ENCODE data around the gene LCN1.

Gene LCN1

GRCh38 chr9:135565636-135566035 is 44.4 kb downstream of the LCN1 start:
- DNase-seq (ENCODE audit: low read depth in 2 of 3, low spot score in 1 of 3): no peak

DNA sequence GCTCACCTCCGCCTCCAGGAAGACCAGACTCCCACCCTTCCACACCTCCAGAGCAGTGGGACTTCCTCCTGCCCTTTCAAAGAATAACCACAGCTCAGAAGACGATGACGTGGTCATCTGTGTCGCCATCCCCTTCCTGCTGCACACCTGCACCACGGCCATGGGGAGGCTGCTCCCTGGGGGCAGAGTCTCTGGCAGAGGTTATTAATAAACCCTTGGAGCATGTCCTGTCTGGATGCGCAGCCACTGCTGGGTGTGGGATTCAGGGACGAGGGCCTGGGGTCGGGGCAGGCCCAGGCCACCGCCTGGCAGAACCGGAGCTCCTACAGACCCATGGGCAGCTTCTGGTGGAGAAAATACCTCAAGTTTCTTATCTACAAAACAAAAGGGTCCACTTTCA is 45.3 kb downstream of the LCN1 start:
- DNase-seq (ENCODE audit: low read depth in 2 of 3, low spot score in 1 of 3): no peak

DNA sequence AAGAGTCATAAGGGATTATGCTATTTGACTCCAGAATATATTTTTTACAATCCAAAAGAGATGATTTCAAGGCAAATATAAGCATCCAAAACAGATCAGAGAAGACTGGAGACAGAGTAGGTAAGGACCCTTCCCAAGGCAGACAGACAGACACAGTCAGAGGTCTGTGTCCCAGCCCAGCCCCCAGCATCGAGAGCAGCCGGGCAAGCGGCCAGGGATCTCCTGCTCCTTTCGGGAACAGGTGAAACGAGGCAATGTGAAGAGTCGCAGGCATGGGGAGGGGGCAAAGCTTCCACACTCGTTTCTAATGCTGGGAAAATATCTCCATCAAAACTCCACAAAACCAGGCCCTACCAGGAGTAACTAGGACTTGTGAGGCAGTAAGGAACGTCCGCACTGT is 46.1 kb downstream of the LCN1 start:
- DNase-seq (ENCODE audit: low read depth in 2 of 3, low spot score in 1 of 3): no peak

- DNase-seq (ENCODE audit: low read depth in 2 of 3, low spot score in 1 of 3): no peak
Observed at GRCh38 chr9:135568026-135568425, 46.8 kb downstream of the LCN1 start.

GRCh38 chr9:135570456-135570855 is 49.2 kb downstream of the LCN1 start:
- no peak for DNase-seq (ENCODE audit: low read depth in 2 of 3, low spot score in 1 of 3)

- DNase-seq (ENCODE audit: low read depth in 2 of 3, low spot score in 1 of 3): no peak
Observed at GRCh38 chr9:135572233-135572632, 51.0 kb downstream of the LCN1 start.

DNA sequence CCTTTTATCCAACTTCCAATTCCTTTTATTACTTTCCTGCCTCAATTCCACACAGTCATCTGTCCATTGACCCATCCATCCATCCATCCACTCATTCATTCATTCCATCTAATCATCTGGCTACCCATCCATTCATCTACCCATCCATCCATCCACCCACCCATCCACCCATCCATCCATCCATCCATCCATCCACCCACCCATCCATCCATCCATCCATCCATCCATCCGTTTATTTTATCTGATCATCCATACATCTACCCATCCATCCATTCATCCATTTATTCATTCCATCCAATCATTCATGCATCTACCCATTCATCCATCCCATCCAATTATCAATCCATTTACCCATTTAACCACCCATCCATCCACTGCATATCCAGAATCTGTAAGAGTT is 51.9 kb downstream of the LCN1 start:
- DNase-seq (ENCODE audit: low read depth in 2 of 3, low spot score in 1 of 3): no peak

DNA sequence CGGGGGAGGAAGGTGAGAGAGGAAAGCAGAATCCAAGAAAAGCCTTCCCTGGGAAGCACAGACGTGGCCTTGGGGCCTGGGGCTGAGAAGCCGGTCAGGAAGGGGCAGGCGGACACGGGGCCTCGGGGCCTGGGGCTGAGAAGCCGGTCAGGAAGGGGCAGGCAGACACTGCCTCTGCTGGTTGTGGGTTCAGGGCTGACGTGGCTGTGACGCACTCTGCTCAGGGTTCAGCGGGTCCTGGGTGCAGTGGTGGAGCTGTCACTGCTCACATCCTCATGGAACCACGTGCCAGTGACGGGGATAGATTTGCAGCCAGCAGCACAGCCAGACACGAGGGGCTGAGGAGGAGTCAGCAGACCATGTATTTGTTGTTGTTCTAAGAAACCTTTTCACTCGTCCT is 53.1 kb downstream of the LCN1 start:
- DNase-seq (ENCODE audit: low read depth in 2 of 3, low spot score in 1 of 3): no peak

GRCh38 chr9:135574943-135575342 is 53.7 kb downstream of the LCN1 start:
- DNase-seq (ENCODE audit: low read depth in 2 of 3, low spot score in 1 of 3): no peak
